Prostate gland (tissue), 2 donors: ENCODE data around the gene GALNT8.

Source experiments
- POLR2A ChIP-seq: fragments of 450-650 bp; IDR thresholded peaks from one replicate; pipeline ENCODE4 v1.6.1; 2016; ENCODE audit warnings: antibody characterized with exemption, mild to moderate bottlenecking
- POLR2AphosphoS5 ChIP-seq: sonication (generic); formaldehyde crosslinking; IDR thresholded peaks from one replicate; pipeline ENCODE4 v1.6.1; 2017; ENCODE audit warnings: antibody characterized with exemption
- TF ChIP-seq, protein P1 (sequence below), 4 experiments: fragments of 200-600 bp in 2 of 4; fragments of 450-650 bp in 2 of 4; sonication (generic) in 2 of 4; IDR thresholded peaks; 1 replicate in 3 of 4; 2 replicates in 1 of 4; pipeline ENCODE4 v1.5.1; 2016 to 2019; ENCODE audit warnings: antibody characterized with exemption in 4 of 4, mild to moderate bottlenecking in 2 of 4, moderate library complexity in 2 of 4

DNA sequence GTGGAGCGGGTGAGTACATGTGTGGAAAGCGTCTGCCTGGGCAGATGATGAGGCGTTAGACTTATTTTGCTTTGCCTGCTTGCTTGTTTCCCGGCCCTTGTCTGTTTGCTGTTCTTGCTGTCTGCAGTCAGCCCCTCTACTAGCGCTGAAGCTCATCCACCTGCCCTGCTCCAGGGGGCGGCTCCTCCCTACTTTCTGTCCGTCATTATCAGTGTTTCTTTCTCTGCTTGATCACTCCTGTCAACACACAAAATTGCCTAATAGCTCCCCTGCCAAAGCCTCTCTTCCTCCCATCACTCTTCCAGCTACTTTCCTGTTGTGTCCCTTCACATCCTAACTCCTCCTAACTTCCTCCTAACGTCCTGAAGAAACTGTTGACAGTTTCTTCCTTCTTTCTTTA is 34.9 kb upstream of the GALNT8 start:
- TF ChIP-seq POLR2A (no peak), POLR2AphosphoS5 (no peak)
- TF ChIP-seq, protein P1, sequence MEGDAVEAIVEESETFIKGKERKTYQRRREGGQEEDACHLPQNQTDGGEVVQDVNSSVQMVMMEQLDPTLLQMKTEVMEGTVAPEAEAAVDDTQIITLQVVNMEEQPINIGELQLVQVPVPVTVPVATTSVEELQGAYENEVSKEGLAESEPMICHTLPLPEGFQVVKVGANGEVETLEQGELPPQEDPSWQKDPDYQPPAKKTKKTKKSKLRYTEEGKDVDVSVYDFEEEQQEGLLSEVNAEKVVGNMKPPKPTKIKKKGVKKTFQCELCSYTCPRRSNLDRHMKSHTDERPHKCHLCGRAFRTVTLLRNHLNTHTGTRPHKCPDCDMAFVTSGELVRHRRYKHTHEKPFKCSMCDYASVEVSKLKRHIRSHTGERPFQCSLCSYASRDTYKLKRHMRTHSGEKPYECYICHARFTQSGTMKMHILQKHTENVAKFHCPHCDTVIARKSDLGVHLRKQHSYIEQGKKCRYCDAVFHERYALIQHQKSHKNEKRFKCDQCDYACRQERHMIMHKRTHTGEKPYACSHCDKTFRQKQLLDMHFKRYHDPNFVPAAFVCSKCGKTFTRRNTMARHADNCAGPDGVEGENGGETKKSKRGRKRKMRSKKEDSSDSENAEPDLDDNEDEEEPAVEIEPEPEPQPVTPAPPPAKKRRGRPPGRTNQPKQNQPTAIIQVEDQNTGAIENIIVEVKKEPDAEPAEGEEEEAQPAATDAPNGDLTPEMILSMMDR (IDR thresholded peaks at IDR 0.05), result no peak
